ENCODE results near the gene FIS1.

- TF ChIP-seq EP300 (conservative IDR thresholded peaks at IDR 0.05; ENCODE audit: poor library complexity, severe bottlenecking) (no peak), POLR2AphosphoS5 (IDR thresholded peaks at IDR 0.05) (no peak), CTCF (IDR thresholded peaks at IDR 0.05; ENCODE audit: poor library complexity, severe bottlenecking) (no peak), EZH2 (IDR thresholded peaks at IDR 0.05; ENCODE audit: borderline replicate concordance, insufficient read depth, low read length, poor library complexity, severe bottlenecking) (no peak), REST (IDR thresholded peaks at IDR 0.05; ENCODE audit: borderline replicate concordance) (no peak)
These were observed 5.5 kb downstream of the FIS1 start for GRCh38 chr7:101239191-101239950.
